Panc1 (cell line): ENCODE measurements around the gene NUP133. TPM values are rescaled to one million over a fixed set of nuclear protein-coding genes. Genes with fewer than 3 reads are reported as not detected.
A peak's percentile ranks its signal among the peaks of the same experiment; 100 is the strongest.

ENCODE experiments used
- ATAC-seq: fragments of 200-7000 bp; cut with Tn5 transposase; 2 replicates; pipeline ENCODE4 v1.9.1; 2020; ENCODE audit warnings: mild to moderate bottlenecking, moderate library complexity
- BruUV-seq: library from RNA; stranded (reverse); fragments of 400-500 nt; replicated peaks from 2 replicates; lab custom pipeline; 2021; lab: Mats Ljungman, UMichigan
- CTCF ChIA-PET: fragments of 300-600 bp; sonication (Branson Sonifier 250); formaldehyde crosslinking; loops from one replicate; lab custom pipeline; 2022; ENCODE audit warnings: antibody characterized with exemption; lab: Charles Lee
- POLR2A ChIA-PET: fragments of 300-600 bp; sonication (Branson Sonifier 250); formaldehyde crosslinking; loops from one replicate; lab custom pipeline; 2022; ENCODE audit warnings: antibody characterized with exemption; lab: Charles Lee
- DNase-seq: peaks from one replicate; pipeline ENCODE4 v3.0.0-alpha.2; 2010; ENCODE audit warnings: low read depth, low spot score
- H3K27ac ChIP-seq: 2 replicates; pipeline ENCODE4 v1.5.1; 2011; ENCODE audit warnings: mild to moderate bottlenecking, low read length, inconsistent platforms
- H3K27me3 ChIP-seq: fragments of 200-500 bp; sonication (Bioruptor generic); 2 replicates; pipeline ENCODE4 v1.6.0; 2014; ENCODE audit warnings: low read length, inconsistent platforms; ENCODE audit not compliant: control insufficient read depth, insufficient read depth
- H3K36me3 ChIP-seq: fragments of 200-500 bp; sonication (Bioruptor generic); 2 replicates; pipeline ENCODE4 v1.5.1; 2014; ENCODE audit warnings: inconsistent platforms, mild to moderate bottlenecking, low read length, moderate library complexity; ENCODE audit not compliant: control insufficient read depth, insufficient read depth
- H3K4me1 ChIP-seq: 2 replicates; pipeline ENCODE4 v1.5.1; 2011; ENCODE audit warnings: inconsistent platforms, mild to moderate bottlenecking, low read length, moderate library complexity; ENCODE audit not compliant: control insufficient read depth, insufficient read depth
- H3K4me3 ChIP-seq, 2 experiments: 2 replicates each; pipeline ENCODE4 v1.5.1; 2011 to 2012; ENCODE audit warnings: low read depth in 2 of 2, low read length in 2 of 2, mild to moderate bottlenecking in 2 of 2, inconsistent platforms in 1 of 2, moderate library complexity in 1 of 2
- H3K9me3 ChIP-seq: fragments of 200-500 bp; sonication (Bioruptor generic); 2 replicates; pipeline ENCODE4 v1.5.1; 2014; ENCODE audit warnings: low read depth, mild to moderate bottlenecking, inconsistent platforms, low read length, moderate library complexity; ENCODE audit not compliant: control insufficient read depth, insufficient read depth
- CTCF ChIP-seq: fragments of 450-650 bp; IDR thresholded peaks from 2 replicates; pipeline ENCODE4 v1.5.1; 2017; ENCODE audit warnings: mild to moderate bottlenecking
- POLR2AphosphoS5 ChIP-seq: IDR thresholded peaks from 2 replicates; pipeline ENCODE4 v1.6.1; 2012; ENCODE audit warnings: mild to moderate bottlenecking, low read depth, low read length, moderate library complexity
- SIN3A ChIP-seq: IDR thresholded peaks from 2 replicates; pipeline ENCODE4 v1.6.1; 2012; ENCODE audit warnings: low read depth, mild to moderate bottlenecking, low read length, moderate library complexity, borderline replicate concordance; ENCODE audit not compliant: insufficient read depth
- TCF7L2 ChIP-seq: IDR thresholded peaks from 2 replicates; pipeline ENCODE4 v1.6.1; 2011; ENCODE audit warnings: mild to moderate bottlenecking, low read depth, low read length, inconsistent platforms
- in situ Hi-C: cut with HindIII; loops from 2 replicates; pipeline ENCODE4 v1.10.0; 2016; ENCODE audit warnings: low sequenced_read_pairs, low pct_unique_long_range_greater_than_20kb
- intact Hi-C: fragments of 100-400 bp; cut with micrococcal nuclease; formaldehyde crosslinking; loops from one replicate; pipeline ENCODE4 v1.10.0; 2022; ENCODE audit not compliant: unreplicated experiment
- total RNA-seq: library from RNA; stranded (reverse); gene quantifications from one replicate; pipeline ENCODE4 v1.2.1, GENCODE V29; 2021; ENCODE audit not compliant: unreplicated experiment
- TF ChIP-seq, protein P1 (sequence below), 2 experiments: IDR thresholded peaks; 2 replicates each; pipeline ENCODE4 v1.6.1; 2011 to 2012; ENCODE audit warnings: low read depth in 2 of 2, control low read depth in 1 of 2, low read length in 1 of 2, mild to moderate bottlenecking in 1 of 2, moderate library complexity in 1 of 2; ENCODE audit not compliant: insufficient read depth in 1 of 2

The NUP133 gene
- total RNA-seq, 1 experiment from 2014 or later: 39.5 TPM

DNA sequence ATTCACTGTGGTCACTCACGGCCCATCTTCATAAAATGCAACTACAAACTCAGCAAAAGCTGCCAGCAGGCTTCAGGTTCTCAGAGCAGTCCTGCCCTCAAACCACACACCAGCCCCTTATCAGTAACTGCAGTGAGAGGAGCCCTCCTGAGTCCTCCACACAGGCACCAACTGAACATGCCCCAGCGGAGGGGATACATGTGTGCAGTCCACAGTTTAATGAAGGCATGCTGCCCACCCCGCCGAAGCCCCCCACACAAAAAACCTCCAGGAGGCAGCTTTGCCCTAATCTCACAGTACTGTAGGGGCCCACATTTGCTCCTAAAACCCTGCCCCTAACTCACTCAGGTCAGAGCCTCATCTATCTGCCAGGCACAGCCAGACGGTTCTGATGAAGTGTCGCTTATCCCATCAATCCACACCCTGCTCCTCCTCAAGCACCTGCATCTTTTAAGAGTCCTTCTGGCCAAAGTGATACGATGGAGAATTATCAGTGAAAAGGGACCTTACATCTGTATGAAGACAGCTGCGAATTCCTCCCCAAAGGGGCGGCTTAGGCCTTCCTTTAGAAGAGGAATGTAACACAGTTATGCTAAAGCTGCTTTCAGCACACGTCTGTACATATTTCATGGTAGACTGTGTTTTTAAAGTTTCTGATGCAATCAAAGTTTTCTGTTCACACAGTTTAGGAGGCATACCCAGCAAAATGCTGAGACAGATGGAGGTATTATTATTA is 46.9 kb upstream of the NUP133 start:
- TF ChIP-seq TCF7L2: no peak
- TF ChIP-seq POLR2AphosphoS5: no peak
- TF ChIP-seq CTCF: no peak
- no peak for TF ChIP-seq SIN3A
- TF ChIP-seq, protein P1, sequence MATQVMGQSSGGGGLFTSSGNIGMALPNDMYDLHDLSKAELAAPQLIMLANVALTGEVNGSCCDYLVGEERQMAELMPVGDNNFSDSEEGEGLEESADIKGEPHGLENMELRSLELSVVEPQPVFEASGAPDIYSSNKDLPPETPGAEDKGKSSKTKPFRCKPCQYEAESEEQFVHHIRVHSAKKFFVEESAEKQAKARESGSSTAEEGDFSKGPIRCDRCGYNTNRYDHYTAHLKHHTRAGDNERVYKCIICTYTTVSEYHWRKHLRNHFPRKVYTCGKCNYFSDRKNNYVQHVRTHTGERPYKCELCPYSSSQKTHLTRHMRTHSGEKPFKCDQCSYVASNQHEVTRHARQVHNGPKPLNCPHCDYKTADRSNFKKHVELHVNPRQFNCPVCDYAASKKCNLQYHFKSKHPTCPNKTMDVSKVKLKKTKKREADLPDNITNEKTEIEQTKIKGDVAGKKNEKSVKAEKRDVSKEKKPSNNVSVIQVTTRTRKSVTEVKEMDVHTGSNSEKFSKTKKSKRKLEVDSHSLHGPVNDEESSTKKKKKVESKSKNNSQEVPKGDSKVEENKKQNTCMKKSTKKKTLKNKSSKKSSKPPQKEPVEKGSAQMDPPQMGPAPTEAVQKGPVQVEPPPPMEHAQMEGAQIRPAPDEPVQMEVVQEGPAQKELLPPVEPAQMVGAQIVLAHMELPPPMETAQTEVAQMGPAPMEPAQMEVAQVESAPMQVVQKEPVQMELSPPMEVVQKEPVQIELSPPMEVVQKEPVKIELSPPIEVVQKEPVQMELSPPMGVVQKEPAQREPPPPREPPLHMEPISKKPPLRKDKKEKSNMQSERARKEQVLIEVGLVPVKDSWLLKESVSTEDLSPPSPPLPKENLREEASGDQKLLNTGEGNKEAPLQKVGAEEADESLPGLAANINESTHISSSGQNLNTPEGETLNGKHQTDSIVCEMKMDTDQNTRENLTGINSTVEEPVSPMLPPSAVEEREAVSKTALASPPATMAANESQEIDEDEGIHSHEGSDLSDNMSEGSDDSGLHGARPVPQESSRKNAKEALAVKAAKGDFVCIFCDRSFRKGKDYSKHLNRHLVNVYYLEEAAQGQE (IDR thresholded peaks at IDR 0.05; ENCODE audit: insufficient read depth in 1 of 2, low read depth in 2 of 2, low read length in 1 of 2): no peak
- Histone ChIP-seq H3K36me3 (peaks cover 2% of the 10 kb centered on the region; the same call in 1 of the 2 replicates), H3K4me3 (no peak overlapping the region), H3K9me3 (no peaks in the 10 kb centered on the region), H3K27ac (peak overlapping the region; percentile 30; the same call in 1 of the 2 replicates), H3K4me1 (peaks cover 14% of the 10 kb centered on the region; the same call in 1 of the 2 replicates), H3K27me3 (no peaks in the 10 kb centered on the region)
- CTCF ChIA-PET: interaction anchor here (0.6 kb wide), 2 partner anchors 118 to 583 kb away, joined by 5 read pairs; no protein-coding TSS in a partner anchor
- no peak for ATAC-seq
- POLR2A ChIA-PET: no interaction called here
- BruUV-seq: no TSS peak
- intact Hi-C loops: no loop called here
- in situ Hi-C loops: no loop called here
- DNase-seq: no peak

- ChIA-PET POLR2A (no interaction called here), CTCF (no interaction called here)
- Histone ChIP-seq H3K27ac (no peak overlapping the region), H3K27me3 (no peaks in the 10 kb centered on the region), H3K36me3 (peaks cover 2% of the 10 kb centered on the region; the same call in 1 of the 2 replicates), H3K9me3 (no peaks in the 10 kb centered on the region), H3K4me1 (peaks cover 11% of the 10 kb centered on the region; the same call in 1 of the 2 replicates), H3K4me3 (no peak overlapping the region)
- DNase-seq (no peak), ATAC-seq (no peak)
- TF ChIP-seq POLR2AphosphoS5 (no peak), TCF7L2 (no peak), SIN3A (no peak), CTCF (no peak)
- TF ChIP-seq, protein P1 (IDR thresholded peaks at IDR 0.05; ENCODE audit: insufficient read depth in 1 of 2, low read depth in 2 of 2, low read length in 1 of 2): no peak
- in situ Hi-C loops (no loop called here), intact Hi-C loops (no loop called here)
- BruUV-seq: no TSS peak
Observed at GRCh38 chr1:229553621-229554130, 45.5 kb upstream of the NUP133 start.
